Measurements from ENCODE around the gene AHCY. TPM values are rescaled to one million over a fixed set of nuclear protein-coding genes. Genes with fewer than 3 reads are reported as not detected.

The AHCY gene
- total RNA-seq, 2 donors from 2014 or later = 271 to 350 TPM

GRCh38 chr20:34322267-34323105, 19.3 kb upstream of the AHCY start:
- Histone ChIP-seq H3K4me1 (ENCODE audit: control insufficient read depth, insufficient read depth, low read length) (no peaks in the 10 kb centered on the region), H3K9ac (ENCODE audit: extremely low read depth, low read length, poor library complexity, severe bottlenecking) (no peak overlapping the region), H3K9me3 (ENCODE audit: control insufficient read depth, low read length) (no peaks in the 10 kb centered on the region), H3K36me3 (ENCODE audit: control insufficient read depth, insufficient read depth, low read length) (no peaks in the 10 kb centered on the region), H3K27me3 (ENCODE audit: control insufficient read depth, insufficient read depth, low read length, poor library complexity, severe bottlenecking) (no peaks in the 10 kb centered on the region), H3K4me3 (ENCODE audit: low read length) (no peak overlapping the region), H3K27ac (ENCODE audit: low read depth, low read length) (no peak overlapping the region)
- H3K27me3 Mint-ChIP-seq (ENCODE audit: insufficient read depth) = no peaks in the 10 kb centered on the region
- WGBS, 2 experiments (ENCODE audit: insufficient coverage in 1 of 2, insufficient read length in 1 of 2) = 81 to 89% methylated on average over 7 to 9 of the region's 9 CpGs
- no peak for DNase-seq
- H3K4me3 Mint-ChIP-seq = no peak overlapping the region
- no peaks in the 10 kb centered on the region for H3K9me3 Mint-ChIP-seq
- H3K36me3 Mint-ChIP-seq (ENCODE audit: low read depth) = no peaks in the 10 kb centered on the region
- no peak for TF ChIP-seq CTCF (conservative IDR thresholded peaks at IDR 0.05)
- H3K27ac Mint-ChIP-seq = peak overlapping the region; percentile 9
- H3K4me1 Mint-ChIP-seq = peaks cover 40% of the 10 kb centered on the region

- Mint-ChIP-seq H3K4me3 (no peak overlapping the region), H3K36me3 (ENCODE audit: low read depth) (no peaks in the 10 kb centered on the region), H3K27ac (peak overlapping the region; percentile 10), H3K9me3 (no peaks in the 10 kb centered on the region), H3K27me3 (ENCODE audit: insufficient read depth) (no peaks in the 10 kb centered on the region), H3K4me1 (peaks cover 40% of the 10 kb centered on the region)
- DNase-seq = peak; percentile 52
- H3K27ac ChIP-seq (ENCODE audit: low read depth, low read length) = no peak overlapping the region
- H3K9me3 ChIP-seq (ENCODE audit: control insufficient read depth, low read length) = no peaks in the 10 kb centered on the region
- no peaks in the 10 kb centered on the region for H3K27me3 ChIP-seq (ENCODE audit: control insufficient read depth, insufficient read depth, low read length, poor library complexity, severe bottlenecking)
- no peak overlapping the region for H3K4me3 ChIP-seq (ENCODE audit: low read length)
- no peak for TF ChIP-seq CTCF (conservative IDR thresholded peaks at IDR 0.05)
- WGBS, 2 experiments (ENCODE audit: insufficient coverage in 1 of 2, insufficient read length in 1 of 2) = 88 to 100% methylated on average over 3 of the region's 3 CpGs
- H3K36me3 ChIP-seq (ENCODE audit: control insufficient read depth, insufficient read depth, low read length) = no peaks in the 10 kb centered on the region
- H3K4me1 ChIP-seq (ENCODE audit: control insufficient read depth, insufficient read depth, low read length) = no peaks in the 10 kb centered on the region
- H3K9ac ChIP-seq (ENCODE audit: extremely low read depth, low read length, poor library complexity, severe bottlenecking) = no peak overlapping the region
Observed at GRCh38 chr20:34320861-34321260, 17.7 kb upstream of the AHCY start.

- Mint-ChIP-seq H3K4me1 (peaks cover 32% of the 10 kb centered on the region), H3K36me3 (ENCODE audit: low read depth) (no peaks in the 10 kb centered on the region), H3K27me3 (ENCODE audit: insufficient read depth) (no peaks in the 10 kb centered on the region), H3K9me3 (no peaks in the 10 kb centered on the region), H3K4me3 (no peak overlapping the region), H3K27ac (no peak overlapping the region)
- no peaks in the 10 kb centered on the region for H3K4me1 ChIP-seq (ENCODE audit: control insufficient read depth, insufficient read depth, low read length)
- H3K4me3 ChIP-seq (ENCODE audit: low read length) = no peak overlapping the region
- no peak overlapping the region for H3K9ac ChIP-seq (ENCODE audit: extremely low read depth, low read length, poor library complexity, severe bottlenecking)
- no peaks in the 10 kb centered on the region for H3K27me3 ChIP-seq (ENCODE audit: control insufficient read depth, insufficient read depth, low read length, poor library complexity, severe bottlenecking)
- no peak overlapping the region for H3K27ac ChIP-seq (ENCODE audit: low read depth, low read length)
- no peaks in the 10 kb centered on the region for H3K36me3 ChIP-seq (ENCODE audit: control insufficient read depth, insufficient read depth, low read length)
- no peak for TF ChIP-seq CTCF (conservative IDR thresholded peaks at IDR 0.05)
- 63 to 64% methylated on average over 2 to 4 of the region's 4 CpGs for WGBS, 2 experiments (ENCODE audit: insufficient coverage in 1 of 2, insufficient read length in 1 of 2)
- DNase-seq = peak; percentile 74
- H3K9me3 ChIP-seq (ENCODE audit: control insufficient read depth, low read length) = no peaks in the 10 kb centered on the region
Observed at GRCh38 chr20:34318609-34319443, 15.7 kb upstream of the AHCY start.

Measured in endodermal cell (in vitro differentiated cells).